Activated effector memory CD4-positive, alpha-beta T cell treated with anti-CD3 and anti-CD28 coated beads, Interleukin-2, amount 50 U/mL, for 16 hours (primary cell): ENCODE measurements around the gene ZMPSTE24.

Source experiments
- DNase-seq: peaks from one replicate; pipeline ENCODE4 v3.0.0-alpha.2; 2020

Gene ZMPSTE24

GRCh38 chr1:40305871-40306270 lies 47.8 kb downstream of the ZMPSTE24 start:
- no peak for DNase-seq

GRCh38 chr1:40306296-40306695 lies 48.3 kb downstream of the ZMPSTE24 start:
- no peak for DNase-seq

- DNase-seq, result no peak
Observed at GRCh38 chr1:40307186-40307585, 49.1 kb downstream of the ZMPSTE24 start.

DNA sequence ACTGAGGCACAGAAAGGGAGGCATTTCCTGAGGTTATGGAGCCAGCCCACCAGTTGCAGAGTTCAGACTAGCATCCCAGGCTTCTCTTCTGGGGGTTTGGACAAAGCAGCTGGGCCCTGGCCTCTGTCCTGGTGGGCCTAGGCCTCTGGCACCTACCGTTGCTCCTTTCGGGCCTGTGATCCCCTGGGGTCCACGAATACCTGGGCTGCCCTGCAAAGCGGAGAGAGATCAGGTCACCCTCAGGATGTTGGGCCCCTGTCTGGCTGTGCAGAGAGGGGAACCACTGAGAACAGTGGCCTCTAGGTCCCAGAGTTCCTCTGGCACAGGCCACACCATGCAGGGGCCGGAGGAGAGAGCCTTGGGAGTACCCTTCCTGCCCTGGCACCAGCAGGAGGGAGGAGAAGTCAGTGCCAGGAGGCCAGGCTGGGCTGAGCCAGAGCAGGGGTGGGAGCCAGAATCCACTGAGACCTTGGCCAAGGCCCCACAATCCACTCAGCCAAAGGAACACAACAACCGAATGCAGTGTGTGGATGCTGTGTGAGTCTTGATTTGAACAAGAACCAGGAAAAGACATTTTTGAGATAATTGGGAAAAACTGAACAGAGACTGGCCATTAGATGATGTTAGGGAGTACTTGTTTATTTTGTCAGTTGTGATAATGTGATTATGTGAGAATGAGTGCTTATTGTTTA lies 50.1 kb downstream of the ZMPSTE24 start:
- DNase-seq, result no peak

DNA sequence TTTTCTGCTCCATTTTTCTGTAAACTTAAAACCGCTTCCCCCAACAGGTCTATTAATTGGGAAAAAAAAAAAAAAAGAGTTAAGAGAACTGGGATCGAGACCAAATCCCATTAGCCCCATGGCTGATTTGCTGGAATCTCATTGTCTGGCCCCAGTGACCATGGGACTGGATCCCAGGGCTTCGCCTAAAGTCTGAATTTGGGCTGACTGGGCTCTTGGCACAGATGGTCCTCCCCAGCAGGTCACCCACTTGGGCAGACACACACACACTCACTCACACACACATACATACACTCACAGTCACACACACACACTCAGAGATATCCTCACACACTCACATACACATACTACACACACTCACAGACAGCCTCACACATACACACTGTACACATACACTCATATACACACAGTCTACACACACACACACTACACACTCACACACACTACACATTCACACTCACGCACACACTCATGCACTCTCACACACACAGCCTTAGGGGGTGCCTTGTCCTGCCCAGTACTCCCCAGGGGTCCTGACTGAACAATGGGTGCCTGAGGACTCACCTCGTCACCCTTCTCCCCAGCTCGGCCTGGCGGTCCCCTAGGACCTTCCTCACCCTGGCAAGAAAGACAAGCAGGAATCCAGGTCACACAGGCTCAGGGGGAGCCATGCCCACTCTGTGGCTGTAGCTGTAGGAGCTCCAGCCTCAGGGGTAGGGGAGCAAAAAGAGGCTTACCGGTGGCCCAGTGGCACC lies 51.5 kb downstream of the ZMPSTE24 start:
- DNase-seq, result no peak

GRCh38 chr1:40310129-40310461 lies 52.1 kb downstream of the ZMPSTE24 start:
- DNase-seq, result no peak

DNA sequence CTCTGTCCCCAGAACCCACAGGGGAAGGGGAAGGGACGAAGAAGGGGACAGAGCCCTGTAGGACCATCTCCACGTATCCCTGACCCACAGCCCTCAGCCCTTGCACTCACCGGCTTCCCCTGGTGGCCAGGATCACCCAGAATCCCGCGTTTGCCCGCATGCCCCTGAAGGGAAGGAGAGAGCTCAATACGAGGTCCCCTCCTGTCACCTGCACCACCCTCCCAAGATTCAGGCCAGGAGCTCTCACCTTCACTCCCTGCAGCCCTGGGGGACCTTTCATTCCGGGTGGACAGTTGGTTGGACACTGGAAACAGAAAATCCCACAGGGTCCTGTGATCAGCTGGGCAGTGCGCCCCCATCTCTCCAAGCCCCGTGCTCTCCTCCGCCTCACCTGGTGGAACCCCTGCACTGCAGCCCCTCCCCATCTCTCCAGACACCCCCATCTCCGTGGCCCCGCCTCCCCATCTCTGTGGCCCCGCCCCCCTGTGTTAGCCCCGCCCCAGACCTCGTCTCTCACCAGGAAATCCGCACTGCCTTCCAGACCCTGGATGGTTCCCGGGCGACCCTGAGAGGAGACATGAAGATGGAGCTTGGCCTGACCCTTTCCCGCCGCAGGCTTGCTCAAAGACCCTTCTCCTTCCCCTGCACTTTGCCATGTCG lies 53.1 kb downstream of the ZMPSTE24 start:
- no peak for DNase-seq

DNA sequence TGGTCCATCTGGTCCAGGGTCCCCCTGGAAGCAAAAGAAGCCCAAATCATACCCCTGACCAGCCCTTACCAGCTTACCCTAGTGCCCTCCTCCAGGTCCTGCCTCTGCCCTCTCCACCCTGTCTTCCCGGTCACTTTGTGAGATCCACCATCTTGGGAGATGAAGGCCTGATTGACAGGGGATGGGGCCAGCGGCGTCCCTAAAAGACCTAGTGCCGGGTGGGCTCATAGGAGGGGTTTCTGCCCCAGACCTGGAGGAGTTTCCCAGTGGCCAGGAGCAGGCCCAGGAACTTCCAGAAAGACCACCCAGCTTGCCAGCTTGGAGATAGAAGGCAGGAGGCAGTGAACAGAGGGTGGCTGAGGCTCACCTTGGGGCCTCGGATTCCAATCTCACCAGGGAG lies 53.7 kb downstream of the ZMPSTE24 start:
- no peak for DNase-seq

- DNase-seq, result peak; percentile 73
Observed at GRCh38 chr1:40312238-40313205, 54.5 kb downstream of the ZMPSTE24 start.

DNA sequence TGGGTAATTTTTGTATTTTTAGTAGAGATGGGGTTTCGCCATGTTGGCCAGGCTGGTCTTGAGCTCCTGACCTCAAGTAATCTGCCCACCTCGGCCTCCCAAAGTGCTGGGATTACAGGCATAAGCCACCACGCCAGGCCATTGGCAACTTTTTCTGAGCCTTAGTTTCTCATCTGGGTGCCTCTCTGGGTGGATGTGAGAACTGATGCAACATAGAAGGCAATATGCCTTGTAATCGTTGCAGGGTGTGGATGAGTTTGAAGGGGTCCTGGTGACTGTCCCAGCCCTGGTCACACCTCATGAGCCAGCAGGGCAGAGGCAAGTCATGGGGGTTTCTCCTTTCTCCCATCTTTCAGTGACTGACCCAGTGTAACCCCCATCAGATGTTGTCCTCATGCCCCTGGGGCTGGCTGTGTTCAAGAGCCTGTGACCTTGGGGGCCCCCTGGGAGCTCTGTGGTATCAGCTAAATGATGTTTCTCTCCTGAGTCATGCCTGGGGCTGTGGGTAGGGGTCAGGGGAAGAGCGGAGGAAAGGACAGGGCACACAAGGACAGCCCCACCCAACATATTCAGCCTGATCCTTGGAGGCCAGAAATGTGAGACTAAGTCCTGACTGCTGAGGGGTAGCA lies 55.4 kb downstream of the ZMPSTE24 start:
- no peak for DNase-seq

- DNase-seq, result no peak
Observed at GRCh38 chr1:40313958-40314720, 56.1 kb downstream of the ZMPSTE24 start.

DNA sequence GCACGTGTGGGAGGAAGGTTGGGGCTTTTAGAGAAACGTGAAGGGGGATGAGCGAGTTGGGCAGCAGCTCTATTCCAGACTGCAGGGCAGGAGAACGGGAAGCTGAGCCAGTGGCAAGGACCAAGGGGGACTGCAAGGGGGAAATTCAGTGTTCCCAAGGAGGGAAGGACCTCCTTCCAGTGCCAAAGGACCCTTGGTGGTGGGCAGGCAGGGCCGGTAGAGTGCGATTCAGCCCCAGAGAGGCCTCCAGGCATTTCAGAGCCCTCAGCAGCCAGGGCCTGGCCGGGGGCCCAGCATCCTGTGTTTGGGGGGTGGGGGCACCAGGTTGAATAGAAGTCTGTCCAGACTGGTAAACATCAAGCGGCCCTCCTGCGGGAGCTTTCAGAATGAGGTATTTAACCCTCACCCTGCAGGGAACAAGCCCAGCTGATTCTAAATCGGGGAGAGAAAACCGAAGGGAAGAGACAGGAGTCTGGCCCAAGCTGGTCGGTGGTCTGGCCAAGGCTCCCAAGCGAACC lies 56.7 kb downstream of the ZMPSTE24 start:
- no peak for DNase-seq

- peak; percentile 93 for DNase-seq
Observed at GRCh38 chr1:40315239-40315794, 57.3 kb downstream of the ZMPSTE24 start.

GRCh38 chr1:40315795-40316594 lies 58.0 kb downstream of the ZMPSTE24 start:
- DNase-seq, result peak; percentile 77

- DNase-seq, result peak; percentile 86
Observed at GRCh38 chr1:40316595-40317393, 58.8 kb downstream of the ZMPSTE24 start, which contains the start of gene COL9A2. TSS of gene COL9A2 (minus strand) at chr1:40317286. CDS start at chr1:40317197, 89 bp downstream.

DNA sequence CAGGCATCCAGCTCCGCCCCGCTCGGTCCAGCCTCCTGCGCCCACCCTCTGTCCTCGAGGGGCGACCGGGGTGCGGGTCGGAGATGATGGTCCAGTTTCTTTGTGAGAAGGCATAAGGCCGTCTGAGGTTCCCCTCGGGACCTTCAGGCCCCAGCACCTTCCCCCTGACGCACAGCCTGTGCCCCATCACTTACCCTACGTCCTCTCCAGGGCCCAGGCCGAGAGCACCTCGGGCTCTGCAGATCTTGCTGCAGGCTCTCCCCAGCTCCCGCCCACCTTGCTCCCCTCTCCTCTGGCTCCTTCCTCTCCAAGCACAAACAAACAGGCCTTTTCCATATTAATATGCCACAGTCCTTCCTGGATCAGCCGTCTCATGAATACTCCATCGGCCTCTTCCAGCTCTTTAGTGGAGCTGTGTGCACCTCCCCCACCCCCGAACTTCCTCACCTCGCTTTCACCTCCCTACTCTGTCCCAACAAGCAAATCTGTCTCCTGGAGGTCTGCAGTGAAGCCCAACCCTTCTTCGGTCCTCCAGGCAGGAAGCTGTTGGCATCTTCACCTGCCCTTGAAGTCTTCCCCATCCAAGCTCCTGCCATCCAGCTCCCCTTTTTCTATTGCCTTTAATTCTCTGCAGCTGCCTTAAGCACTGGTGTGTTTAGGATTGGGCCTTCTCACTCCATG lies 59.5 kb downstream of the ZMPSTE24 start:
- DNase-seq, result no peak

- no peak for DNase-seq
Observed at GRCh38 chr1:40318476-40318875, 60.4 kb downstream of the ZMPSTE24 start.

DNA sequence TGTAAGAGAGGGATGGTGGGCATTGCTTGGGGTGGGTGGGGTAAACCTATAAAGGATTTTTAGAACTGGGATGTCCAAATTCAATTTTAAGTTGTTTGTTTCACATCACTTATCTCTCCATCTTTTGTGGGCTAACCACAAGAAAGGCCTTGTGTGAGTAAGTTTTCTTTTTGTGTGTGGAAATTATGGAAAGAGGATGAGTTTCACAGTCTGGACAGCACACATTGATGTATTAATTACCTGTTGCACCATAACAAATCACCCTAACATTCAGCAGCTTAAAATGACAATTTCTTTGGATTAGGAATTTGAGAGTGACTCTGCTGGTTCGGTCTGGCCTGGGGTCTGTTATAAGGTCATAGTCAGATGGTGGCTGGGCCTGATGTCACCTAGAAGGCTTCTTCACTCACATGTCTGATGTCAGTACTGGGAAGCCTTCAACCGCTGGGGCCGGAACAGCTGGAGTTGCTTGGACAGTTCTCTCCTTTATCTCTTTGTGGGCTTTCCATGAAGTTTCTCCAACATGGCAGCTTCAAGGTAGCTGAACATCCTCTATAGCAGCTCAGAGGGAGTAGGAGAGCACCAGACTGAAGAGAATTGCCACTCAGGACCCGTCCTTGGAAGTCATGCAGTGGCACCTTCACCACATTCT lies 61.1 kb downstream of the ZMPSTE24 start:
- no peak for DNase-seq
